Epithelial cell of esophagus (primary cell): ENCODE measurements around the gene NUP50.

Source experiments
- DNase-seq: peaks from one replicate; pipeline ENCODE4 v3.0.0; 2010; ENCODE audit warnings: low read depth
- H3K4me3 ChIP-seq: 2 replicates; pipeline ENCODE4 v1.5.1; 2011; ENCODE audit warnings: mild to moderate bottlenecking, low read length, control low read depth
- CTCF ChIP-seq: IDR thresholded peaks from 2 replicates; pipeline ENCODE4 v1.5.1; 2011; ENCODE audit warnings: low read depth, mild to moderate bottlenecking, low read length, control low read depth, inconsistent platforms; ENCODE audit not compliant: insufficient read depth; ENCODE audit errors: missing control alignments

Gene NUP50

GRCh38 chr22:45159652-45160462, 3.9 kb upstream of the NUP50 start:
- H3K4me3 ChIP-seq = no peak overlapping the region
- DNase-seq = no peak
- TF ChIP-seq CTCF = no peak

GRCh38 chr22:45162531-45162930, 1.2 kb upstream of the NUP50 start:
- peak overlapping the region; percentile 71 for H3K4me3 ChIP-seq
- TF ChIP-seq CTCF = no peak
- peak; percentile 34 for DNase-seq

GRCh38 chr22:45163099-45163450, 650 bp upstream of the NUP50 start:
- peak; percentile 49 for DNase-seq
- H3K4me3 ChIP-seq = peak overlapping the region; percentile 71
- TF ChIP-seq CTCF = no peak

GRCh38 chr22:45164270-45165088, 754 bp downstream of the NUP50 start:
- no peak for TF ChIP-seq CTCF
- peak overlapping the region; percentile 71 for H3K4me3 ChIP-seq
- peak; percentile 20 for DNase-seq

- peak; percentile 28 for DNase-seq
- no peak overlapping the region for H3K4me3 ChIP-seq
- TF ChIP-seq CTCF = no peak
Measured at GRCh38 chr22:45166932-45167331, 3.2 kb downstream of the NUP50 start.

- DNase-seq = peak; percentile 43
- no peak for TF ChIP-seq CTCF
Measured at GRCh38 chr22:45169591-45170466, 6.1 kb downstream of the NUP50 start.

More at GRCh38 chr22:45169591-45170466, 6.1 kb downstream of the NUP50 start:
- H3K4me3 ChIP-seq = no peak overlapping the region
